T-helper 17 cell (primary cell): ENCODE data around the gene CDK16. TPM values are rescaled to one million over a fixed set of nuclear protein-coding genes. Genes with fewer than 3 reads are reported as not detected.

Experiments used
- ATAC-seq: fragments of 150-1000 bp; cut with Tn5 transposase; 2 replicates; pipeline ENCODE4 v1.10.0; 2021; ENCODE audit warnings: mild to moderate bottlenecking, moderate library complexity
- DNase-seq, 3 donors: peaks; one replicate each; pipeline versions ENCODE4 v3.0.0 to v3.0.0-alpha.2; 2020 to 2021
- H3K9me3 ChIP-seq: one replicate; pipeline ENCODE4 v1.7.0; 2013; ENCODE audit warnings: low read length, mild to moderate bottlenecking; ENCODE audit not compliant: control insufficient read depth, poor library complexity, severe bottlenecking
- H3K27ac Mint-ChIP-seq: one replicate; pipeline ENCODE4 v1.8.0; 2022; ENCODE audit warnings: mild to moderate bottlenecking, moderate library complexity, mixed read lengths
- H3K27me3 Mint-ChIP-seq: one replicate; pipeline ENCODE4 v1.8.0; 2022; ENCODE audit warnings: mixed read lengths
- H3K36me3 Mint-ChIP-seq: one replicate; pipeline ENCODE4 v1.8.0; 2022; ENCODE audit warnings: low read depth, mixed read lengths
- H3K4me1 Mint-ChIP-seq: one replicate; pipeline ENCODE4 v1.8.0; 2022; ENCODE audit warnings: mild to moderate bottlenecking, mixed read lengths
- H3K4me3 Mint-ChIP-seq: one replicate; pipeline ENCODE4 v1.8.0; 2022; ENCODE audit warnings: mild to moderate bottlenecking, moderate library complexity, mixed read lengths
- total RNA-seq, 4 donors: library from RNA in 2 of 4; stranded (reverse) in 2 of 4; gene quantifications; one replicate each; pipeline ENCODE4 v1.2.3 and lab custom pipeline; 2022 to 2026

Gene CDK16
- total RNA-seq (100 to 1,000 TPM; 123 to 145 TPM), total RNA-seq (lab: John Stamatoyannopoulos, UW) (62.6 to 89.8 reads per million in 2 donors)

- peak; percentile 35 for ATAC-seq
- peak; percentile 53 to 62 (median 56) for DNase-seq
- H3K9me3 ChIP-seq = no peaks in the 10 kb centered on the region
- Mint-ChIP-seq H3K4me3 (peak within 1 kb of the TSS; percentile 94), H3K4me1 (peaks cover 41% of the 10 kb centered on the region), H3K27me3 (no peaks in the 10 kb centered on the region), H3K27ac (peak within 1 kb of the TSS; percentile 97), H3K36me3 (peaks cover 4% of the 10 kb centered on the region)
Observed at GRCh38 chrX:47218280-47218919, at the start of gene CDK16. Gene CDK16 (plus strand): TSS chrX:47218681. CDS start chrX:47223558, 4,877 bp downstream.

GRCh38 chrX:47169273-47169672 is 49.2 kb upstream of the CDK16 start:
- H3K4me1 Mint-ChIP-seq = no peaks in the 10 kb centered on the region
- DNase-seq (no peak), ATAC-seq (no peak)
- no peak overlapping the region for H3K4me3 Mint-ChIP-seq
- H3K9me3 ChIP-seq = no peaks in the 10 kb centered on the region
- no peaks in the 10 kb centered on the region for H3K27me3 Mint-ChIP-seq
- H3K27ac Mint-ChIP-seq = peak overlapping the region; percentile 11
- H3K36me3 Mint-ChIP-seq = peaks cover 2% of the 10 kb centered on the region

- ATAC-seq (no peak), DNase-seq (no peak)
- H3K4me1 Mint-ChIP-seq = no peaks in the 10 kb centered on the region
- H3K36me3 Mint-ChIP-seq = peaks cover 2% of the 10 kb centered on the region
- H3K27ac Mint-ChIP-seq = no peak overlapping the region
- no peaks in the 10 kb centered on the region for H3K27me3 Mint-ChIP-seq
- H3K4me3 Mint-ChIP-seq = no peak overlapping the region
- H3K9me3 ChIP-seq = no peaks in the 10 kb centered on the region
Observed at GRCh38 chrX:47169726-47170515, 48.6 kb upstream of the CDK16 start.

- no peak for ATAC-seq
- H3K4me1 Mint-ChIP-seq = no peaks in the 10 kb centered on the region
- no peaks in the 10 kb centered on the region for H3K9me3 ChIP-seq
- no peak overlapping the region for H3K27ac Mint-ChIP-seq
- no peak for DNase-seq
- peaks cover 2% of the 10 kb centered on the region for H3K36me3 Mint-ChIP-seq
- H3K4me3 Mint-ChIP-seq = no peak overlapping the region
- H3K27me3 Mint-ChIP-seq = no peaks in the 10 kb centered on the region
Observed at GRCh38 chrX:47170861-47171692, 47.4 kb upstream of the CDK16 start.

- Mint-ChIP-seq H3K4me1 (no peaks in the 10 kb centered on the region), H3K27me3 (no peaks in the 10 kb centered on the region), H3K4me3 (no peak overlapping the region), H3K27ac (no peak overlapping the region), H3K36me3 (peaks cover 6% of the 10 kb centered on the region)
- no peaks in the 10 kb centered on the region for H3K9me3 ChIP-seq
- ATAC-seq (no peak), DNase-seq (no peak)
Observed at GRCh38 chrX:47171996-47172395, 46.5 kb upstream of the CDK16 start.

GRCh38 chrX:47172549-47172948 is 45.9 kb upstream of the CDK16 start:
- H3K4me1 Mint-ChIP-seq = no peaks in the 10 kb centered on the region
- no peak overlapping the region for H3K4me3 Mint-ChIP-seq
- H3K27me3 Mint-ChIP-seq = no peaks in the 10 kb centered on the region
- H3K27ac Mint-ChIP-seq = peak overlapping the region; percentile 19
- H3K9me3 ChIP-seq = no peaks in the 10 kb centered on the region
- peaks cover 6% of the 10 kb centered on the region for H3K36me3 Mint-ChIP-seq
- ATAC-seq (no peak), DNase-seq (no peak)

GRCh38 chrX:47172971-47173792 is 45.3 kb upstream of the CDK16 start:
- Mint-ChIP-seq H3K27ac (peak overlapping the region; percentile 19), H3K27me3 (no peaks in the 10 kb centered on the region), H3K36me3 (peaks cover 6% of the 10 kb centered on the region), H3K4me3 (peak overlapping the region; percentile 15), H3K4me1 (no peaks in the 10 kb centered on the region)
- ATAC-seq (no peak), DNase-seq (no peak)
- no peaks in the 10 kb centered on the region for H3K9me3 ChIP-seq

- Mint-ChIP-seq H3K36me3 (peaks cover 6% of the 10 kb centered on the region), H3K4me3 (no peak overlapping the region), H3K4me1 (no peaks in the 10 kb centered on the region), H3K27ac (no peak overlapping the region), H3K27me3 (no peaks in the 10 kb centered on the region)
- ATAC-seq (no peak), DNase-seq (no peak)
- H3K9me3 ChIP-seq = no peaks in the 10 kb centered on the region
Observed at GRCh38 chrX:47174376-47174775, 44.1 kb upstream of the CDK16 start.

GRCh38 chrX:47174846-47175587 is 43.5 kb upstream of the CDK16 start:
- Mint-ChIP-seq H3K4me1 (no peaks in the 10 kb centered on the region), H3K36me3 (peaks cover 6% of the 10 kb centered on the region), H3K27me3 (no peaks in the 10 kb centered on the region), H3K4me3 (no peak overlapping the region), H3K27ac (no peak overlapping the region)
- ATAC-seq = no peak
- no peaks in the 10 kb centered on the region for H3K9me3 ChIP-seq
- no peak for DNase-seq

GRCh38 chrX:47175588-47175980 is 42.9 kb upstream of the CDK16 start:
- DNase-seq (no peak), ATAC-seq (no peak)
- H3K9me3 ChIP-seq = no peaks in the 10 kb centered on the region
- Mint-ChIP-seq H3K4me3 (no peak overlapping the region), H3K27ac (no peak overlapping the region), H3K36me3 (peaks cover 10% of the 10 kb centered on the region), H3K4me1 (no peaks in the 10 kb centered on the region), H3K27me3 (no peaks in the 10 kb centered on the region)

GRCh38 chrX:47176101-47176740 is 42.3 kb upstream of the CDK16 start:
- H3K27me3 Mint-ChIP-seq = no peaks in the 10 kb centered on the region
- DNase-seq = no peak
- H3K4me1 Mint-ChIP-seq = no peaks in the 10 kb centered on the region
- no peak overlapping the region for H3K4me3 Mint-ChIP-seq
- no peak for ATAC-seq
- H3K27ac Mint-ChIP-seq = no peak overlapping the region
- peaks cover 12% of the 10 kb centered on the region for H3K36me3 Mint-ChIP-seq
- no peaks in the 10 kb centered on the region for H3K9me3 ChIP-seq

GRCh38 chrX:47177079-47177478 is 41.4 kb upstream of the CDK16 start:
- Mint-ChIP-seq H3K4me1 (no peaks in the 10 kb centered on the region), H3K27ac (no peak overlapping the region), H3K27me3 (no peaks in the 10 kb centered on the region), H3K36me3 (peaks cover 10% of the 10 kb centered on the region), H3K4me3 (no peak overlapping the region)
- no peaks in the 10 kb centered on the region for H3K9me3 ChIP-seq
- no peak for ATAC-seq
- DNase-seq = no peak
